GM19025 (cell line): ENCODE measurements around the gene TBC1D2B.
A peak's percentile ranks its signal among the peaks of the same experiment; 100 is the strongest.

Source experiments
- ATAC-seq: cut with Tn5 transposase; IDR thresholded peaks from one replicate; pipeline ENCODE4 v1.9.1; 2021; ENCODE audit warnings: mild to moderate bottlenecking, low read depth, moderate library complexity; ENCODE audit not compliant: unreplicated experiment

Gene TBC1D2B

GRCh38 chr15:78077053-78077870 lies at the start of gene TBC1D2B:
TBC1D2B (minus strand) TSS chr15:78077711; CDS start chr15:78077652, 59 bp downstream.
- peak; percentile 74 for ATAC-seq

GRCh38 chr15:78125267-78125666 lies 47.8 kb upstream of the TBC1D2B start:
- no peak for ATAC-seq

- no peak for ATAC-seq
These were observed 43.0 kb upstream of the TBC1D2B start for GRCh38 chr15:78120523-78120922.

GRCh38 chr15:78112551-78112950 lies 35.0 kb upstream of the TBC1D2B start:
- no peak for ATAC-seq

GRCh38 chr15:78111788-78112187 lies 34.3 kb upstream of the TBC1D2B start:
- ATAC-seq = no peak

GRCh38 chr15:78110916-78111475 lies 33.5 kb upstream of the TBC1D2B start:
- no peak for ATAC-seq

DNA sequence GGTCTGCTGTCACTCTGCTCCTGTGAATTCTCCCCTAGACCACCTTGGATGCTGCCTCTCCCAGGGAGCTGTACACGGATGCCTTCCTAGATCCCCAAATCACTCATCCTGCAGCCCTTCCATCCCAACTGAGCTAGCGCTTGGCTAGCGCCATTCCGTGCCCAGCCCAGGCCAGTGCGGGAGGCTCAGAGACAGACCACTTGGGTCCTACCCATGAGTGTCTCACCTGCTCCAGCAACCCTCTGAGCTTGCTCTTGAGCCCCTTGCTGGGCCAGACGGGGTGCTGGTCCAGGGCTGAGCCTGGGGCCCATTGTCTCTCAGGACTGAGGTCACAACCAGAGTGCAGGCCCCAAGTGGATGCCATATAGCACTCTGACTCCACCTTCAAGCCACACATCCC lies 32.6 kb upstream of the TBC1D2B start:
- ATAC-seq = no peak

DNA sequence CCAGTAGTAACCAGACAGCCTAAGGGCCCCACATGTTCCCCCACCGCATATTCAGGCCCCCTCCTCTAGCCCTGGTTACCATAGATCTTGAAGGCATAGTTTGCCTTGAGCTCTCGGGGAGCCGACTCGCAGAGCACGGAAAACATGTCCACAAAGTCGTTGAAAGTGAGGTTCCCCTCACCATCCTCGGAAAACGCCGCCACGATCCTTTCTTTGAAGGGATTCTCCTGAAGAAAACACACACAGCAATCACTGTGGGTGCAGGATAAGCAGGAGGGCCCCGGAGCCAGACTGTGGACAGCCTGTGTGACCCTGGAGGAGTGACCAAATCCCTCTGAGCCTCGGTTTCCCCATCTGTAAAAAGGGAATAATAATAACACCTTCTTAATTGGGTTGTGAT lies 31.6 kb upstream of the TBC1D2B start:
- ATAC-seq = no peak

DNA sequence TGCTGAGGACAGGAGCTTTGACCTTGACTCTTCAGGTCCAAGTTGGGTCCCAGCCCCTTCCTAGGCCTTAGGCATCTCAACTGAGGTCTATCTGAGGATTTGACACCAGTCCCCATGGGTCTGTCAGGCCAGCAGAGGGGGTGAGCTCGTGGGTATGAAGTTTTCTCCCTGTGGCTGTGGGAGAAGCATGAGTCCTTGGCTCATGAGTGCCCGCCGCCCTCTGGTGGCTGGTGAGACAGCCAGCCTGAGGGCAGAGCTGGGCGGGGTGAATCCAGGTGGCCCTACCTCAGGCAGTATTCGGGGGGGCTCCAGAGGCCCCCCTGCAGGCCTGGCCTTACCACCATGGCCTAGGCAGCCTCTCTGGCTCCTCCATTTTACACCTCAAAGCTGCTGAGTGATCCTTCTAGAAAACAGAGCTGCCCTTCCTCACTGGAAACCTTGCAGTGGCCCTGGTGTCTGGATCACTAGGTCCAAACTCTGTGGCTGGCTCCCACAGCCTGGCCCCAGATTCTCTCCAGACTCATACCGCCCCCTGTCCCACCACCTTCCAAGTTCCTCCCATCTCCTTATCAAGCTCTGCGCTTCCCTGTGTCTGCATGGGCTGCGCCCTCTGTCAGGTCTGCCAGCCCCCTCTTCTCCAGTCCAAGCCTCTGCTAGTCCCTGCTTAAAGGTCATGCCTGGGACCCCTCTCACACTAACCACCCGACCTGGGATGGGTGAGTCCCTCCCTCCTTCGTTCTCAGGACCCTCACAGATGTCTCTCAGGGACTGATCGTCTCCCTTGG lies 31.0 kb upstream of the TBC1D2B start:
- no peak for ATAC-seq

- no peak for ATAC-seq
These were observed 30.0 kb upstream of the TBC1D2B start for GRCh38 chr15:78107471-78107870.

- ATAC-seq = no peak
These were observed 28.1 kb upstream of the TBC1D2B start for GRCh38 chr15:78105476-78106241.

GRCh38 chr15:78104566-78105475 lies 27.3 kb upstream of the TBC1D2B start:
- no peak for ATAC-seq

DNA sequence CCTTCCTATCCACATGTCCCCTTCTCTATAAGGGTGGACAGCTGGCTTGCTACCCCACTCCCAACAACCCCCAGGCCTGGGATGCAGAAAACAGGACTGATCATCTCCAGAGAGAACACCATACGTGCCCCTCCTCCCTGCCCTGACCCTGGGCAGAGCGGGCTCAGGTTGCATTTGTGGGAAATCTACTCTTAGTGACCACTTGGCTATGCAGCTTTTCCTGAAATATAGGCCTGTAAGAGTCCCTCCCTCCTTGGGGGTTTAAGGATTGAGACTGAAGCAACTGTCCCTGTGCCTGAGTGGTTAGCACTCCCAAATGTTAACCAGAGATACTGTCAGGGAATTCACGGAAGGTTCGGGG lies 26.6 kb upstream of the TBC1D2B start:
- ATAC-seq = peak; percentile 16

GRCh38 chr15:78103406-78104118 lies 26.1 kb upstream of the TBC1D2B start:
- ATAC-seq = peak; percentile 67

- no peak for ATAC-seq
These were observed 25.2 kb upstream of the TBC1D2B start for GRCh38 chr15:78102741-78103140.

GRCh38 chr15:78102211-78102610 lies 24.7 kb upstream of the TBC1D2B start:
- ATAC-seq = no peak

- ATAC-seq = no peak
These were observed 24.1 kb upstream of the TBC1D2B start for GRCh38 chr15:78101423-78102105.

- ATAC-seq = no peak
These were observed 23.4 kb upstream of the TBC1D2B start for GRCh38 chr15:78100886-78101285.
